ENCODE measurements around the gene HOXB13. TPM values are rescaled to one million over a fixed set of nuclear protein-coding genes. Genes with fewer than 3 reads are reported as not detected.

Gene HOXB13
- total and polyA plus RNA-seq, 2 experiments from 2014 or later, result not detected

DNA sequence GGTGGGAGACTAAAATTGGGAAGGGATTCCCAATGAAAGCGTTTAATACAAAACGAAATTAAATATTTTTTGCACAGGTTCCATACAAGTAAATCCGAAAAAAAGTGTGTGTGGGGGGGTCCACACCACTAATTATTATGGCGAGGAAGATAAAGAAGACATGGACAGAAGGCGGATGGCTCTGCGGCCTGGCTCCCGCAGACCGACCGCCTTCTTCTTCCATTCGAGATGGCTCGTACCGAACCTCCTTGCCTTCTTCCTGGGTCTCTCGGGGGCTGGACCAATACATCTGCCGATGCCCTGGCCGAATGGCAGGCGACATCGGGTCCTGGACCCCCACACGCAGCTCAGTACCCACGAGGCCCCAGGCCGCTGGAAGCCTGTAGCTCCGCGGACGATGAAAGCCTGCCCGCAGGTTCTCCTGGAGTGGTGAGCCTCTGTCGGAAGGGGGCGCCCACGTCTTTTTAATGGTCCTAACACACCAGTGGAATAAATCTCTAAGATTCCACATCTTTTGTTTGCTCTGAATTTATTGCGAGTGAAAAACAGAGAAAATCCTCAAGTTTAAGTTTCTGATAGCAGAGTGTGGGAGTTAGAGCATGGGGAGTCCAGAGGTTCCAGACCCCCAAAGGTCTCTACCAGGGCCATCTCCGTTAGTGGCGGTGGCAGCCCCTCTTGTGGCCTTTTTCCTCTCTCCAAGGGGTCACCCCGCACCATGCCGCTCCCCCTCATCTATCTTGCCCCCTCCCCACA lies 4.1 kb downstream of the HOXB13 start:
- H3K4me1 Mint-ChIP-seq, result peaks cover 33% of the 10 kb centered on the region
- peaks cover 34% of the 10 kb centered on the region for H3F3A ChIP-seq (replicated peaks; ENCODE audit: low read depth)
- H3K4me2 ChIP-seq, result peak overlapping the region; percentile 84
- DNase-seq (ENCODE audit: low spot score) (peak; percentile 87), ATAC-seq (peak; percentile 40)
- peak overlapping the region; percentile 53; the same call in 2 of the 3 replicates for H3K4me3 Mint-ChIP-seq
- TF ChIP-seq, protein P1, sequence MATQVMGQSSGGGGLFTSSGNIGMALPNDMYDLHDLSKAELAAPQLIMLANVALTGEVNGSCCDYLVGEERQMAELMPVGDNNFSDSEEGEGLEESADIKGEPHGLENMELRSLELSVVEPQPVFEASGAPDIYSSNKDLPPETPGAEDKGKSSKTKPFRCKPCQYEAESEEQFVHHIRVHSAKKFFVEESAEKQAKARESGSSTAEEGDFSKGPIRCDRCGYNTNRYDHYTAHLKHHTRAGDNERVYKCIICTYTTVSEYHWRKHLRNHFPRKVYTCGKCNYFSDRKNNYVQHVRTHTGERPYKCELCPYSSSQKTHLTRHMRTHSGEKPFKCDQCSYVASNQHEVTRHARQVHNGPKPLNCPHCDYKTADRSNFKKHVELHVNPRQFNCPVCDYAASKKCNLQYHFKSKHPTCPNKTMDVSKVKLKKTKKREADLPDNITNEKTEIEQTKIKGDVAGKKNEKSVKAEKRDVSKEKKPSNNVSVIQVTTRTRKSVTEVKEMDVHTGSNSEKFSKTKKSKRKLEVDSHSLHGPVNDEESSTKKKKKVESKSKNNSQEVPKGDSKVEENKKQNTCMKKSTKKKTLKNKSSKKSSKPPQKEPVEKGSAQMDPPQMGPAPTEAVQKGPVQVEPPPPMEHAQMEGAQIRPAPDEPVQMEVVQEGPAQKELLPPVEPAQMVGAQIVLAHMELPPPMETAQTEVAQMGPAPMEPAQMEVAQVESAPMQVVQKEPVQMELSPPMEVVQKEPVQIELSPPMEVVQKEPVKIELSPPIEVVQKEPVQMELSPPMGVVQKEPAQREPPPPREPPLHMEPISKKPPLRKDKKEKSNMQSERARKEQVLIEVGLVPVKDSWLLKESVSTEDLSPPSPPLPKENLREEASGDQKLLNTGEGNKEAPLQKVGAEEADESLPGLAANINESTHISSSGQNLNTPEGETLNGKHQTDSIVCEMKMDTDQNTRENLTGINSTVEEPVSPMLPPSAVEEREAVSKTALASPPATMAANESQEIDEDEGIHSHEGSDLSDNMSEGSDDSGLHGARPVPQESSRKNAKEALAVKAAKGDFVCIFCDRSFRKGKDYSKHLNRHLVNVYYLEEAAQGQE (IDR thresholded peaks at IDR 0.05; ENCODE audit: unreplicated experiment), result no peak
- TF ChIP-seq, protein P2, sequence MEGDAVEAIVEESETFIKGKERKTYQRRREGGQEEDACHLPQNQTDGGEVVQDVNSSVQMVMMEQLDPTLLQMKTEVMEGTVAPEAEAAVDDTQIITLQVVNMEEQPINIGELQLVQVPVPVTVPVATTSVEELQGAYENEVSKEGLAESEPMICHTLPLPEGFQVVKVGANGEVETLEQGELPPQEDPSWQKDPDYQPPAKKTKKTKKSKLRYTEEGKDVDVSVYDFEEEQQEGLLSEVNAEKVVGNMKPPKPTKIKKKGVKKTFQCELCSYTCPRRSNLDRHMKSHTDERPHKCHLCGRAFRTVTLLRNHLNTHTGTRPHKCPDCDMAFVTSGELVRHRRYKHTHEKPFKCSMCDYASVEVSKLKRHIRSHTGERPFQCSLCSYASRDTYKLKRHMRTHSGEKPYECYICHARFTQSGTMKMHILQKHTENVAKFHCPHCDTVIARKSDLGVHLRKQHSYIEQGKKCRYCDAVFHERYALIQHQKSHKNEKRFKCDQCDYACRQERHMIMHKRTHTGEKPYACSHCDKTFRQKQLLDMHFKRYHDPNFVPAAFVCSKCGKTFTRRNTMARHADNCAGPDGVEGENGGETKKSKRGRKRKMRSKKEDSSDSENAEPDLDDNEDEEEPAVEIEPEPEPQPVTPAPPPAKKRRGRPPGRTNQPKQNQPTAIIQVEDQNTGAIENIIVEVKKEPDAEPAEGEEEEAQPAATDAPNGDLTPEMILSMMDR (conservative IDR thresholded peaks at IDR 0.05; ENCODE audit: low read depth in 2 of 2), result peak; percentile 76 to 77
- no peak overlapping the region for H3K27ac ChIP-seq (ENCODE audit: low read depth)
- no peak overlapping the region for H3K4me3 ChIP-seq
- H3K36me3 ChIP-seq (ENCODE audit: insufficient read depth), result no peaks in the 10 kb centered on the region
- peaks cover 3% of the 10 kb centered on the region; the same call in 1 of the 3 replicates for H3K36me3 Mint-ChIP-seq (ENCODE audit: low read depth)
- no peak overlapping the region for H2AFZ ChIP-seq
- H3K4me1 ChIP-seq (ENCODE audit: insufficient read depth), result peaks cover 36% of the 10 kb centered on the region
- peaks cover 42% of the 10 kb centered on the region for H4K20me1 ChIP-seq (replicated peaks; ENCODE audit: insufficient read depth)
- H3K79me2 ChIP-seq (replicated peaks; ENCODE audit: insufficient read depth), result no peaks in the 10 kb centered on the region
- no peak overlapping the region for H3K27ac Mint-ChIP-seq
- peaks cover 100% of the 10 kb centered on the region for H3K27me3 ChIP-seq (ENCODE audit: insufficient read depth)
- peaks cover 100% of the 10 kb centered on the region for H3K27me3 Mint-ChIP-seq (ENCODE audit: insufficient read depth, low read depth, poor library complexity)
- H3K9me3 Mint-ChIP-seq, result no peaks in the 10 kb centered on the region
- no peaks in the 10 kb centered on the region for H3K9me2 ChIP-seq (ENCODE audit: insufficient read depth)

DNA sequence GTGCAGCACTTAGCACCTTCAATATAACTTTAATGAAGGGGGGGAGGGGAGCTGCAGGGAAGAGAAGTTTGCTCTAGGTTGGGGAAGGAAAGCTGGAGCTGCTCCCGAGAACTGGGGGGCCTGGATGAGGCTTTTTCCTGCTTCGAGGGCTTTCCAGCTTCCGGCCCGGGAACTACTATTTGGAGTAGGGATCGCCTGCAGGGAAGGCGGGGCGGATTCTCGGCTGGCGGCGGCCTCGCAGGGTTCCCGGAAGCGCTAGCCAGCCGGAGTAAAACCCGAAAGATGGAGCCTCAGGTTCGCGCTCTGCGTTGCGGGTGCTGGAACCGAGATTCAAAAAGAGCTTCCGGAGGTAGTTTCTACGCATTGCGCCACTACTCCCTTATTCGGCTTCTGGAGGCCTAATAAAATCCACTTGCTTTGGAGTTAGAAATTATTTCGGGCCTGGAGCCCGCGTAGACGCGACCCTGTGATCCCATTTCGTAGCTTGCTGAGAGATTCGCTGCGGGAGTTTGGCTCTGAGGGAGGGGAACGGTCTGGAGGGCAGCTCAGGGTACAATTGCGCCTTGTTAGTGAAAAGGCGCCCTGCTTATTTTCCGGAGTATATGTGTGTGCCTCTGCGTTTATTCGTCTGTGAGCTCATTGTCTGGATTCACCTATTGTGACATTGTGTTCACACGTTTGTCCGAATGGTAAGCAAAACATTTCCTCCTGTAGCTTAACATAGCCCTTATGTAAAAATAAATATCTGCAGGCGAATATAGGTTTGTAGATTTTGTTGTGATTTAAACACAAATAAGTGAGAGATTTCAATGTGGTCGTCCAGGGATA lies 4.9 kb downstream of the HOXB13 start:
- H3K4me1 ChIP-seq (ENCODE audit: insufficient read depth), result peaks cover 31% of the 10 kb centered on the region
- Mint-ChIP-seq H3K4me1 (peaks cover 32% of the 10 kb centered on the region), H3K9me3 (no peaks in the 10 kb centered on the region; the same call in 2 of the 3 replicates), H3K27ac (no peak overlapping the region), H3K36me3 (ENCODE audit: low read depth) (0 out of 3 replicates have a peak, but pooled peaks cover under 1% of the 10 kb centered on the region), H3K27me3 (ENCODE audit: insufficient read depth, low read depth, poor library complexity) (peaks cover 100% of the 10 kb centered on the region), H3K4me3 (peak overlapping the region; percentile 53)
- peak overlapping the region; percentile 52 for H3K4me3 ChIP-seq
- peaks cover 38% of the 10 kb centered on the region for H3F3A ChIP-seq (replicated peaks; ENCODE audit: low read depth)
- H3K9me2 ChIP-seq (ENCODE audit: insufficient read depth), result no peaks in the 10 kb centered on the region
- peak overlapping the region; percentile 84 for H3K4me2 ChIP-seq
- H2AFZ ChIP-seq, result peak overlapping the region; percentile 77; the same call in 1 of the 2 replicates
- H4K20me1 ChIP-seq (replicated peaks; ENCODE audit: insufficient read depth), result peaks cover 38% of the 10 kb centered on the region
- no peak overlapping the region for H3K27ac ChIP-seq (ENCODE audit: low read depth)
- TF ChIP-seq, protein P2 (conservative IDR thresholded peaks at IDR 0.05; ENCODE audit: low read depth in 2 of 2), result no peak
- no peak for TF ChIP-seq CREB1 (CRISPR knock-in tag; IDR thresholded peaks at IDR 0.05; ENCODE audit: low read depth)
- no peak for TF ChIP-seq POLR2AphosphoS5 (IDR thresholded peaks at IDR 0.05; ENCODE audit: low read depth)
- no peak for TF ChIP-seq STAT1 (IDR thresholded peaks at IDR 0.05; ENCODE audit: unreplicated experiment)
- TF ChIP-seq EZH2 (IDR thresholded peaks at IDR 0.05; ENCODE audit: low read depth, unreplicated experiment), result peak; percentile 87
- no peak for TF ChIP-seq EZH2phosphoT487 (IDR thresholded peaks at IDR 0.05; ENCODE audit: unreplicated experiment)
- TF ChIP-seq, protein P1 (IDR thresholded peaks at IDR 0.05; ENCODE audit: unreplicated experiment), result no peak
- no peak for TF ChIP-seq JUNB (IDR thresholded peaks at IDR 0.05; ENCODE audit: unreplicated experiment)
- no peaks in the 10 kb centered on the region for H3K36me3 ChIP-seq (ENCODE audit: insufficient read depth)
- ATAC-seq (peak; percentile 5), DNase-seq (ENCODE audit: low spot score) (peak; percentile 88)
- peaks cover 100% of the 10 kb centered on the region for H3K27me3 ChIP-seq (ENCODE audit: insufficient read depth)
- H3K79me2 ChIP-seq (replicated peaks; ENCODE audit: insufficient read depth), result no peaks in the 10 kb centered on the region

Data from GM23338 (cell line).